Right atrium auricular region (tissue), 2 donors: Measurements from ENCODE around the gene CCNH. TPM values are rescaled to one million over a fixed set of nuclear protein-coding genes. Genes with fewer than 3 reads are reported as not detected.

ENCODE experiments used
- DNase-seq: peaks from one replicate; pipeline ENCODE4 v3.0.0-alpha.2; 2019; ENCODE audit warnings: low spot score
- H3K27ac ChIP-seq, 2 donors: fragments of 200-600 bp; sonication (generic); 1 replicate in 1 of 2; 2 replicates in 1 of 2; pipeline ENCODE4 v1.5.1; 2016 to 2019
- H3K27me3 ChIP-seq, 2 donors: fragments of 200-600 bp; sonication (generic); one replicate each; pipeline versions ENCODE4 v1.5.1 to v1.6.0; 2017 to 2019
- H3K36me3 ChIP-seq: fragments of 200-600 bp; sonication (generic); one replicate; pipeline ENCODE4 v1.5.1; 2016
- H3K4me1 ChIP-seq, 2 donors: fragments of 200-600 bp; sonication (generic); one replicate each; pipeline versions ENCODE4 v1.5.1 to v1.6.0; 2017 to 2019
- H3K4me3 ChIP-seq, 2 donors: fragments of 200-600 bp; sonication (generic); 1 replicate in 1 of 2; 2 replicates in 1 of 2; pipeline ENCODE4 v1.5.1; 2017 to 2019; ENCODE audit warnings: mild to moderate bottlenecking in 1 of 2, moderate library complexity in 1 of 2
- H3K9me3 ChIP-seq, 2 donors: fragments of 200-600 bp; sonication (generic); one replicate each; pipeline ENCODE4 v1.5.1; 2019
- total RNA-seq, 2 donors: library from RNA; depleted of rRNA; stranded (reverse); fragments of >200 nt; gene quantifications; one replicate each; pipeline ENCODE4 v1.1.0, GENCODE V29; 2016
- TF ChIP-seq, protein P1 (sequence below), 2 donors: fragments of 200-600 bp; sonication (generic); IDR thresholded peaks; one replicate each; pipeline ENCODE4 v1.5.1; 2019; ENCODE audit warnings: antibody characterized with exemption in 2 of 2

CCNH gene
- total RNA-seq, 2 donors from 2014 or later: 37.9 to 55.6 TPM

DNA sequence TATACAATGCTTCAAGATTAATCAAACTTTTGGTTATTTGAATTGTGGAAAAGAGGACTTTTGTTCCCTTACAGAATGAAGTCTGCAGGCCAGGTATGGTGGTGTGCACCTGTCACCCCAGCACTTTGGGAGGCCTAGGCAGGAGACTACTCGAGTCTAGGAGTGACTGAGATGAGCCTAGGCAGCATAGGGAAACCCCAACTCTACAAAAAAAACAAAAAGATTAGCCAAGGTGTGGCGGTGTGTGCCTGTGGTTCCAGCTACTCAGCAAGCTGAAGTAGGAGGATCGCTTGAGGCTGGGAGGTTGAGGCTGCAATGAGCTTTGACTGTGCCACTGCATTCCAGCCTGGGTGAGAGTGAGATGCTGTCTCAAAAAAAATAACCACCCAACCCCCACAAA is 9.3 kb downstream of the CCNH start:
- Histone ChIP-seq H3K27me3 (no peaks in the 10 kb centered on the region), H3K9me3 (no peaks in the 10 kb centered on the region), H3K4me1 (peaks cover 0 to 4% of the 10 kb centered on the region in 2 donors), H3K36me3 (peaks cover 70% of the 10 kb centered on the region), H3K27ac (no peak overlapping the region), H3K4me3 (no peak overlapping the region)
- TF ChIP-seq, protein P1, sequence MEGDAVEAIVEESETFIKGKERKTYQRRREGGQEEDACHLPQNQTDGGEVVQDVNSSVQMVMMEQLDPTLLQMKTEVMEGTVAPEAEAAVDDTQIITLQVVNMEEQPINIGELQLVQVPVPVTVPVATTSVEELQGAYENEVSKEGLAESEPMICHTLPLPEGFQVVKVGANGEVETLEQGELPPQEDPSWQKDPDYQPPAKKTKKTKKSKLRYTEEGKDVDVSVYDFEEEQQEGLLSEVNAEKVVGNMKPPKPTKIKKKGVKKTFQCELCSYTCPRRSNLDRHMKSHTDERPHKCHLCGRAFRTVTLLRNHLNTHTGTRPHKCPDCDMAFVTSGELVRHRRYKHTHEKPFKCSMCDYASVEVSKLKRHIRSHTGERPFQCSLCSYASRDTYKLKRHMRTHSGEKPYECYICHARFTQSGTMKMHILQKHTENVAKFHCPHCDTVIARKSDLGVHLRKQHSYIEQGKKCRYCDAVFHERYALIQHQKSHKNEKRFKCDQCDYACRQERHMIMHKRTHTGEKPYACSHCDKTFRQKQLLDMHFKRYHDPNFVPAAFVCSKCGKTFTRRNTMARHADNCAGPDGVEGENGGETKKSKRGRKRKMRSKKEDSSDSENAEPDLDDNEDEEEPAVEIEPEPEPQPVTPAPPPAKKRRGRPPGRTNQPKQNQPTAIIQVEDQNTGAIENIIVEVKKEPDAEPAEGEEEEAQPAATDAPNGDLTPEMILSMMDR (IDR thresholded peaks at IDR 0.05): no peak
- no peak for DNase-seq

DNA sequence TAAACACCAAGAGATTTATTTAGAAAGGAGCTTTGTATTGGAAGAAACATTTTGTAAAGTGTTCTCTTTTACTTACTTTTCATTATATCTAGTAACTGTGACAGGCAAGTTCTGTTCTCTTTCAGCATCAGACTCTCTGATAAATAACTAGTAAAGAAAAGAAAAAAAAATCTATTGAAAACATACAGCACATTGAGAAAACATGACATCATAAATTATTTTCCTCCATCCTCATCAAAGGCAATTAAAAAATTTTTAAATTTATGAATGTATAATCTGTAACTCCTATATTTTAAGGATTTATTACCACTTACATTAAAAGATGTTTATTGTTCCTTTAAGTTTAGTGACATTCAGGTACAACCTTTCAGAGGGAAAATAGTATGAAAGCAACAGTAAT is 11.1 kb downstream of the CCNH start:
- no peaks in the 10 kb centered on the region for H3K9me3 ChIP-seq
- TF ChIP-seq, protein P1 (IDR thresholded peaks at IDR 0.05): no peak
- DNase-seq: no peak
- H3K27ac ChIP-seq: no peak overlapping the region
- no peak overlapping the region for H3K4me3 ChIP-seq
- H3K36me3 ChIP-seq: peaks cover 69% of the 10 kb centered on the region
- no peaks in the 10 kb centered on the region for H3K27me3 ChIP-seq
- H3K4me1 ChIP-seq: peaks cover 0 to 4% of the 10 kb centered on the region in 2 donors

DNA sequence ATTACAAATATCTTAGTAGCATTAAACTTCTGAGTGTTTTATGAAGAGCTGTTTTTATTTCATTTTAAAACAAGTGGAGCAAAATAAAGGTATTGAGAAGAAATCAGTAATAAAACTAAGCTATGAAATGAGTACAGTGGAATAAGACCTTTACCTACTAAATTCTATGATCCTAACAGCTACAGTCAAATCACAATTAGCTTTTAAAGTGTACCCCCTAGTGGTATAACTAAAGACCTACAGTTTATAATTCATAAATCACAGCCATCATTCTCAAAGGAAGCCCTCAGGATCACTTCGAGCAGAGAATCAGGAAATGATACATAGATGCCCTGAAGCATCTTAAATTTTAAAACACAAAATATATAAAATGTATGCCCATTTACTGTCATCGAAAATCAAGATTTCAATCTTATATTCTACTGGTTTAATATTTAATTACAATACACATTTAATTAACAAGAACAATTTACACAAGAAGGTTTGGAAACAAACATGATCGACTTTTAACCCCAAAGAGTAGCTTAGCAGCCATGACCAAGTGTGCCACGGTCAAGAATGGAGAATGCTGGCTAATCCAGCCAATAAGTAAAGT is 12.3 kb downstream of the CCNH start:
- H3K9me3 ChIP-seq: no peaks in the 10 kb centered on the region
- no peaks in the 10 kb centered on the region for H3K27me3 ChIP-seq
- no peak overlapping the region for H3K27ac ChIP-seq
- no peak overlapping the region for H3K4me3 ChIP-seq
- peaks cover 79% of the 10 kb centered on the region for H3K36me3 ChIP-seq
- DNase-seq: no peak
- H3K4me1 ChIP-seq: peaks cover 0 to 4% of the 10 kb centered on the region in 2 donors
- TF ChIP-seq, protein P1 (IDR thresholded peaks at IDR 0.05): peak; percentile 51 to 76

DNA sequence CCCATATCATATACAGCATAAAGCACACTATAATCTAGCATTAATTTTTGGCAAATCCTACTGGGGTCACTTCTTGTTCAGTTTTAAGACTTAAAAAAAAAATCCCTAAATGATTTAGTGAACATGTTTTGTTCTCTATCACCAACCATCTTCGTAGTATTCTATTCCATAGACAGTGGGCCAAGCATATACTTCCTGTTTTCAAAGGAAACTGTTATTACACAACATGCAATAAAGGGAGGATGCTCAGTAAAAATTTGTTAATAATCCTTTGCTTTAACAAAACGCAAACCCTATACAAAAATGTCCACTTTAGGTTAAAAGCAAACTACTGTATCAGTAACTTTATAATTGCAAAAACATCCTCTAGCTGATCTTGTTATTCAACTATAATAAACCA is 13.0 kb downstream of the CCNH start:
- TF ChIP-seq, protein P1 (IDR thresholded peaks at IDR 0.05): no peak
- Histone ChIP-seq H3K27me3 (no peaks in the 10 kb centered on the region), H3K36me3 (peaks cover 80% of the 10 kb centered on the region), H3K4me3 (no peak overlapping the region), H3K4me1 (peaks cover 0 to 4% of the 10 kb centered on the region in 2 donors), H3K27ac (no peak overlapping the region), H3K9me3 (no peaks in the 10 kb centered on the region)
- no peak for DNase-seq

DNA sequence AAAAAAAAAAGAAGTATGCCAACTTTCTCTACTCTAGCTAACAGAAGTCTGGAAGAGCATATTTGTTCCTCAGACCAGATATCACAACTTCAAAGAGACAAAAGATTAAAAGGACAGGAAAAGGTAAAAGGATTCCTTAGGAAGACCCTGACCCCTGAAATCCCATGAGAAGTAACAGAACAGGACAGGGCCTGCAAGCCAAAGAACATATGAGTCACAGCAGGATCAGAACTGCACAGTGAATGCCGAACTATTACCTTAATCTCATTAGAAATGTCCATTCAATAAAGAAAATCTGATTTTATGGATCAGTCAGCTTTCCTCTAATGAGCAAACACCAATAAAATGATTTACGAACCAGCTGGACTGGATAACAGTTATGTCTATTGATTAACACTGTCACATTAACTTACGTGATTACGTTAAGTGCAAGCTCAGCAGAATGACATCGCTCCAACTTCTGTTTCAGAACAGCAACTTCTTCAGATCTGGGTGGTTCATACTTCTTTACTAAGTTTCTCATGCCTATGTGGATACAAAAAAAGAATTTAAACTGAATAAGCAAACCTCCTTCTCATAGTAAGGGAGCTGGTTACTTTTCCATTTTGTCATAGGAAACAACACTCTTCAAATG is 13.6 kb downstream of the CCNH start:
- no peak for DNase-seq
- H3K4me3 ChIP-seq: no peak overlapping the region
- H3K27ac ChIP-seq: no peak overlapping the region
- H3K27me3 ChIP-seq: no peaks in the 10 kb centered on the region
- TF ChIP-seq, protein P1 (IDR thresholded peaks at IDR 0.05): no peak
- peaks cover 0 to 4% of the 10 kb centered on the region in 2 donors for H3K4me1 ChIP-seq
- peaks cover 80% of the 10 kb centered on the region for H3K36me3 ChIP-seq
- no peaks in the 10 kb centered on the region for H3K9me3 ChIP-seq
